HEK293 (cell line): ENCODE results near the gene CDC42EP3.

Source experiments
- WT1 ChIP-seq: fragments of 450-650 bp; formaldehyde crosslinking; IDR thresholded peaks from 2 replicates; pipeline ENCODE4 v1.5.1; 2016; ENCODE audit warnings: missing biosample characterization, missing genetic modification characterization
- ZNF37A ChIP-seq: fragments of 450-650 bp; IDR thresholded peaks from 2 replicates; pipeline ENCODE4 v1.5.1; 2018; ENCODE audit warnings: missing biosample characterization, missing genetic modification characterization
- ZNF391 ChIP-seq: fragments of 450-650 bp; formaldehyde crosslinking; IDR thresholded peaks from 2 replicates; pipeline ENCODE4 v1.5.1; 2016; ENCODE audit warnings: low read depth, missing biosample characterization, missing genetic modification characterization, borderline replicate concordance
- ZNF544 ChIP-seq: fragments of 450-650 bp; formaldehyde crosslinking; IDR thresholded peaks from 2 replicates; pipeline ENCODE4 v1.5.0; 2017; ENCODE audit warnings: missing biosample characterization, missing genetic modification characterization
- ZNF660 ChIP-seq: fragments of 450-650 bp; IDR thresholded peaks from 2 replicates; pipeline ENCODE4 v1.5.1; 2018; ENCODE audit warnings: missing biosample characterization, mild to moderate bottlenecking, missing genetic modification characterization
- ZNF707 ChIP-seq: fragments of 450-650 bp; formaldehyde crosslinking; IDR thresholded peaks from 2 replicates; pipeline ENCODE4 v1.5.1; 2016; ENCODE audit warnings: missing biosample characterization, missing genetic modification characterization
- TF ChIP-seq, protein P1 (sequence below): fragments of 450-650 bp; formaldehyde crosslinking; IDR thresholded peaks from 2 replicates; pipeline ENCODE4 v1.5.1; 2016; ENCODE audit warnings: missing biosample characterization, missing genetic modification characterization

Gene CDC42EP3

DNA sequence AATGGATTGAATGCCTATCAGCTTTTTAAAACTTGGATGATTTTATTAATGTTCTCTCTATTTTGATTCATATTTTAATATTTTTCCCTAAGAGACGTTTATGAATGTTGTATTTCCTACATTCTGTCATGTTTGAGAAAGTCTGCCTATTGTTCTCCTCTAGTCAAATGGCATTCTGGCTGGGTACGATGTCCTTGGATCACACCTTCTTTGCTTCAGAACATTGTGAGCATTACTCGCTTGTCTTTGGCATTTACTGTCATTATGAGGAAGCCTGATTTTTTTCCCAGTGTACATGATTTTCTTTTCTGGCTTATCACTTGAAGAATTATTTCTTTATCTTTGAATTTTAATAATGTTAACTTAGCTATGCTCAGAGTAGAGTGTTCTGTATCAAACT, 78.4 kb downstream of the CDC42EP3 start (continued):
- TF ChIP-seq, protein P1, sequence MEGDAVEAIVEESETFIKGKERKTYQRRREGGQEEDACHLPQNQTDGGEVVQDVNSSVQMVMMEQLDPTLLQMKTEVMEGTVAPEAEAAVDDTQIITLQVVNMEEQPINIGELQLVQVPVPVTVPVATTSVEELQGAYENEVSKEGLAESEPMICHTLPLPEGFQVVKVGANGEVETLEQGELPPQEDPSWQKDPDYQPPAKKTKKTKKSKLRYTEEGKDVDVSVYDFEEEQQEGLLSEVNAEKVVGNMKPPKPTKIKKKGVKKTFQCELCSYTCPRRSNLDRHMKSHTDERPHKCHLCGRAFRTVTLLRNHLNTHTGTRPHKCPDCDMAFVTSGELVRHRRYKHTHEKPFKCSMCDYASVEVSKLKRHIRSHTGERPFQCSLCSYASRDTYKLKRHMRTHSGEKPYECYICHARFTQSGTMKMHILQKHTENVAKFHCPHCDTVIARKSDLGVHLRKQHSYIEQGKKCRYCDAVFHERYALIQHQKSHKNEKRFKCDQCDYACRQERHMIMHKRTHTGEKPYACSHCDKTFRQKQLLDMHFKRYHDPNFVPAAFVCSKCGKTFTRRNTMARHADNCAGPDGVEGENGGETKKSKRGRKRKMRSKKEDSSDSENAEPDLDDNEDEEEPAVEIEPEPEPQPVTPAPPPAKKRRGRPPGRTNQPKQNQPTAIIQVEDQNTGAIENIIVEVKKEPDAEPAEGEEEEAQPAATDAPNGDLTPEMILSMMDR (tag by site-specific recombination), result no peak
- TF ChIP-seq ZNF660 (tag by site-specific recombination) (no peak), ZNF391 (no peak), ZNF544 (tag by site-specific recombination) (no peak), ZNF707 (tag by site-specific recombination) (no peak), ZNF37A (tag by site-specific recombination) (no peak), WT1 (tag by site-specific recombination) (no peak)
